HG02981 (cell line): Measurements from ENCODE around the gene LRPPRC.
"Not testable (repeated sequence)": the region's sequence is repeated elsewhere in the genome, so short reads cannot be mapped to it uniquely, and the experiment has no call there.

ENCODE experiments used
- ATAC-seq: cut with Tn5 transposase; IDR thresholded peaks from one replicate; pipeline ENCODE4 v1.9.1; 2021; ENCODE audit warnings: mild to moderate bottlenecking, moderate library complexity; ENCODE audit not compliant: unreplicated experiment

LRPPRC gene

DNA sequence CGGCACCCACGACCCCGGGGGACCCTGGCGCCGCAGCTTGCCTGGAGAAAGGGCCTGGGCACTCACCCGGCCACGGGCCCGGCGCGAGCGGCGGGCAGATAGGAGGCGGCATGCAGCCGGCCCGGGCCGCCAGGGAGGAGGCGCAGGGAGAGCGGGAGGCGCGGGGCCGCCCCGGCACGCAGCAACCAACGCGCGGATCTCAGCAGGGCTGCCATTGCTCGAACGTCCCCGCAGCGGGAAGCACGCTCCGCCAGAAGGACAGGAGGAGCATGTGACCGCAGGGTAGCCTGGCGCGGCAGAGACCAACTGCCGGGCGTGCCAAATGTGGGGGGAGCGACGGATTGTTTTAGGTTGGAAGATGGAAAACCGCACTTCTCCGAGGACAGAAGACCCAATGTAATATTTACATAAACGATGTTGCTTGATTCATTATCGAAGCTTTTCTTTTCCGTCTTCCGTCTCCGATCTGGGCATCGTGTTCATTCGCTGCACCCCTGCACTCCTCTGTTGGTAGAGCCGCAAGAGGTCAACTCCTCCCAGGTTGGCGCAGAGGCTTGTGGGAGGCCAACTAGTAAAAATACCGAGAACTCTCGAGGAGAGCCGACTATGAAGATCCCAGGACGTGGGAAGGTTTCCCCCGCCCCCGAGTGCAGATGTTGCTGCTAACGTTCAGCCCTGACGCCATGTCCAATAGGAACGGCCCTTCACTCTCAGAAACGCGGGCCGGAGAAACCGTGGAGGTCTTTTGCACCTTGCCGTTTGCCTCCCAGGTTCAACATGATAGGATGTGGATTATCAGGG is at the start of gene LRPPRC:
TSS of gene LRPPRC (minus strand) at position 257 of the 801 bp plus-strand sequence. CDS start at position 215, 42 bp downstream.
- peak; percentile 87 for ATAC-seq

DNA sequence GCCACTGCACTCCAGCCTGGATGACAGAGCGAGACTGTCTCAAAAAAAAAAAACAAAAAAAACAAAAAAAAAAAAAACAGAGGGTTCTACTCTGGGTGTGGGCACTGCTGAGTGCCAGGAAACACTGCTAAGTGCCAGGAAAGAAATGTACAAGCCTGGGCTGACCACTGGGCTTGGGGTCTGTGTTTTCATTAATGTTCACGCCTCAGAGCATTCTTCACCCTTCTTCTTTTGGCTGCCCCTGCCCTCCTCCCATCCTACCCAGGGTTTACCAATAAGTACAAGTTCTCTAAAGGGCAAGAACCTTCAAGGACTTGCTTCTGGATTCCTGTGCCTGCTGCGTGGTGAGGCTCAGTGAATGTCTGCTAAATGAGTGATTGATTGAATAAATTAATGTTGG is 49.3 kb upstream of the LRPPRC start:
- no peak for ATAC-seq

DNA sequence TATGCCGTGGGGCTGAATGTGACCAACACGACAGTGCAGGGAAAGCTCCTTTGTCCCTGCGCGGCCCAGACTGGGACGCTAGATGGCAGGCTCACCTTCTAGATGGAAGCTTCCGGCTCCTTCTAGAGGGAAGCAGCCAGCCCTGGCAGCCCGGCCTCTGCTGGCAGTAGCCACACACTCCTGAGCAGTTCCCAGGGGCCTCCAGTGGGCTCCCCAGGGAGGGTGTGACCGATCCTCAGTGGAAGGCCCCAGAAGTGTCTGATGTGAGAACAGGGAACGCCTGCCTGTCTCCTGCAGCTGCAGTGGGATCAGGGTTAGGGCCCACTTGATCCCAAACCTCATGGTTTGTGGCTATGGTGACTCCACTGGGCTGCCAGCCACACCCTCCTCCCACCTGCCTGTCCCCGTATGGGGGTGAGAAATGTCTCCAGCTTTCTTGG is 48.5 kb upstream of the LRPPRC start:
- peak; percentile 97 for ATAC-seq

DNA sequence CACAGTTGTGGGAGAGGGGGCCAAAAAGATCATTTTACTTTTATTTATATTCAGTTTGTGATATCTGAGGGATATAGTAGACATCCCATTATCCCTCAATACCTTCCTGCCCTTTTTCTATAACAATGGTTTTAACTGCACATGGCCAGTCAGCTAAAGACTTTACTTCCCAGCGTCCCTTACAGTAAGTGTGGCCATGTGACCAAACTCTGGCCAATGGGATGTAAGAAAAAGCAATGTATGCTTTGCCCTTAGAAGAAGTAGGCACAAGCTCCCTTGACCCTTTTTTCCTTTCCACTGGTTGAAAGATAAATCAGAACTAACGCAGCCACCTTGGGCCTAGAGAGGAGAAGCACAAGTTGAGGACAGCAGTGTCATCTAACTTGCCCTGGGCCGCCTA is 44.6 kb upstream of the LRPPRC start:
- no peak for ATAC-seq

DNA sequence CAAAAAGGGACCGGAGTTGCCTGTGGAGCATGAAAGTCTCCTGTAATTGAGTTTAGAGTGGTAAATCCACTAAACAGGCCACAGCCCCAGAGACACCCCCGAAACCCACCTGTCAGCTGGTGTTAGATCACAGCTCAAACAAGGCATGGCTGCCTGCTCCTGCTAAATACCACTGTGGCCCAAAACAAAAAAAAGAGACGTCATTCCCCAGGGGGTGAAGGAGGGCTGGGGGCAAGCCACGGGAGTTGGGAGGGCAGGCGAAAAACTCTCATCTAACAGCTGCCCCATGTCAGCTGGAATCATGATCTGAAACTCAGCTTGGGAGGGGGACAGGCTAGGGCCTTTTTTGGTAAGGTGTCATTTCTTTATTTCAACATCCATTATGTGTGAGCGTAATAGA is 42.5 kb upstream of the LRPPRC start:
- ATAC-seq, result no peak

DNA sequence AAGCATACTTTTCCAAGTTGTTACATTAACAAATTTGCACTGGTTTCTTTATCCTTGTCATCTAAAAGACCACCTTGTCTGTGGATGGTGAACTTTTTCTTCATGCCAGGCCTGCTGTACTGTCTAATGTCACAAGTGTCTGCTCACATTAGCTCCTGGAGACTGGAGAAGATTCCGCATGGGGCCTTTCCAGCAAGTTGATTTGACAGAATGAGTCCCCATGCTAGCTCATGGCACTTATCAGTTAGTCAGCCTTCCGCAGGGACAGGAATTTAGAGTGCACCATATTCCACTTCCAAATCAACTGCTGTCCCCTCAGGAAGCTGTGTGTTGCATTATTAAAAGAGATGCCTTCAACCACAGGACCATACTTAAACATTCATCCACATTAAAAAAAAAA is 41.4 kb upstream of the LRPPRC start:
- ATAC-seq, result no peak

DNA sequence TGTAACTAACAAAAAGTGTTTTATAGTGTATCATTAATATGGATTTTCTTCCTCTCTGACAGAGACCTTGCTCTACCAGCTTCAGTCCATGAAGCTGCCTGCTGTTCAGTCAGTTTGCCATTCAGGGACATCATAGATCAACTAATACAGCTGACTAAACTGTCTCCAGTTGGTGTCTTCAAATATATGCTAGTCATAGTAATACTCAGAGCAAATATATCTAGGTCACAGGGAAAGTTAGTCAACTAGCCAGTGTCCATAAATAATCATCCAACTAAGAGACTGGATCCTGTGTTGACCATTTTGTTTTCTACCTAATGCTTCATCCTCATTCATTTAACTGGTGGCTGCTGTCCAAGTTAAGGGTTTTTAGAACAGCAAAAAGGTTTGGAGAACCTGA is 38.2 kb upstream of the LRPPRC start:
- no peak for ATAC-seq

DNA sequence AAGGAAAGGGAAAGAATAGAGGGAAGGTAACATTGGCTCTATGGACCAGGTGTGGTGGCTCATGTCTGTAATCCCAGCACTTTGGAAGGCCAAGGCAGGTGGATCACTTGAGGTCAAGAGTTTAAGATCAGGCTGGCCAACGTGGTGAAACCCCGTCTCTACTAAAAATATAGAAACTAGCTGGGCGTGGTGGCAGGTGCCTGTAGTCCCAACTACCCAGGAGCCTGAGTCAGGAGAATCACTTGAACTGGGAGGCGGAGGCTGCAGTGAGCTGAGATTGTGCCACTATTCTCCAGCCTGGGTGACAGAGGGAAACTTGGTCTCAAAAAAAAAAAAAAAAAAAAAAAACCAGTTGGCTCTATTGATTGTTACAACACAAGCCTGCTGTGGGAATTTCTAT is 31.3 kb upstream of the LRPPRC start:
- ATAC-seq, result not testable (repeated sequence)

DNA sequence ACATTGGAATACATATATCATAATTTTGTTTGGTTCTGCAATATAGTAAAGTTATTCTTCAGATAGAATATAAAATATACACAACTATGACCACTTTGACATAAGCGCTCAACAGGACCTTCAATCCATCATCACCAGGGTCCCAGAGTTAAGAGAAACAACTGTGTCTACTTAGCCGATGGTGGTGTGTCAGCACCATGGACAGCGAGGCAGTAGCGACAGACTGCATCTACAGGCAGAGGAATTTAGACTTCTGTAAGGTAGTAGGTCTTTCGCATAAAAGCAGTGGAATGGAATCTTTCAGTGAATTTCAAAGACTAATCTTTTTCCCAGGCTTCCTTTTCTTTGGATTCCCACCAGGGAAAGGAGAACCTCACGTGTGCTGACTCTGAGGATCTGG is 20.5 kb upstream of the LRPPRC start:
- ATAC-seq, result no peak

DNA sequence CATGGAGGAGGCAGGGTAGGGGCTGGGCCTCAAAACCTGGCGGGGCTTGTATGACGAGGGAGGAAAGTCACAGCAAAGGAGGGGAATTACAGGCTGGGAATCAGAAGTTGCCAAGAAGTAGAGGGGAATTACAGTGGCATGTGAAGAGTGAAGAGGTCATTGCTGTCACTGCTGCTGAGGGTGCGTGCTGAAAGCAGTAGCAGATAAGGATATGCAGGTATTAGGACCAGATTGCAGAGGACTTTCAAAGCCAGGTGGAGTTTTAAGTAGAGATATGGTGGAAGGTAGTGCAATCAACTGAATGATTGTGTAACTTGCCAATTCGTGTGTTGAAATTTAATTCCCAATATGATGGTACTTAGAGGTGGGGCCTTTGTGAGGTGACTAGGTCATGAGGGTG is 19.4 kb upstream of the LRPPRC start:
- ATAC-seq, result no peak

DNA sequence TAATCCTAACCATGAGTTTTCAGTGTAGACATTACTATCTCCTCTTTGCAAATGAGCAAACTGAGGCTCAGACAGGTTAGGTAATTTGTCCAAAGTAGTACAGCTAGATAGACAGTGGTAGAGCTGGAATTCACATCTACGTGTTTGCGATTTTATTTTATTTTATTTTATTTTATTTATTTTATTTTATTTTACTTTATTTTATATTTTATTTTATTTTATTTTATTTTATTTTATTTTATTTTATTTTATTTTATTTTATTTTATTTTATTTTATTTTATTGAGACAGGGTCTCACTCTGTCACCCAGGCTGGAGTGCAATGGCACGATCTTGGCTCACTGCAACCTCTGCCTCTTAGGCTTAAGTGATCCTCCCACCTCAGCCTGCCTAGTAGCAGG is 17.4 kb upstream of the LRPPRC start:
- ATAC-seq, result not testable (repeated sequence)

DNA sequence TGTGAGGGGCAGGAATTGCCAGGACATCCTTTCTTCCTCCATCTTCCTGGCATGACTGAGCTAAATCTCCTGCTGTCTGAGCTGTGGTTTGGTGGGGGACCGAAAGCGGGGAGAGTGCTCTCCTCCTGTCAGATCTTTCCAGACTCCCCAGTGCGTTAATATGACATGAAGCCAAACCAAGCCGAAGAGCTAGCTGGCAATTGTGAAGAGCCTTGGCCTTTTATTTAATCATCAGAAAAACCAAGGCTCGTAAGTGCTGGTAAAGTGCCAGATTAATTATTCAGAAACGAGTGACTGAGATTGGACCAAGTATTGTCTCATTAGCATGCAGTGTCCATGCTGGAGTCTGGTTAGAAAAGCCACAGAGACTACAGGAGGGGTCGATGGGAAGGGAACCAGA is 14.5 kb upstream of the LRPPRC start:
- no peak for ATAC-seq

DNA sequence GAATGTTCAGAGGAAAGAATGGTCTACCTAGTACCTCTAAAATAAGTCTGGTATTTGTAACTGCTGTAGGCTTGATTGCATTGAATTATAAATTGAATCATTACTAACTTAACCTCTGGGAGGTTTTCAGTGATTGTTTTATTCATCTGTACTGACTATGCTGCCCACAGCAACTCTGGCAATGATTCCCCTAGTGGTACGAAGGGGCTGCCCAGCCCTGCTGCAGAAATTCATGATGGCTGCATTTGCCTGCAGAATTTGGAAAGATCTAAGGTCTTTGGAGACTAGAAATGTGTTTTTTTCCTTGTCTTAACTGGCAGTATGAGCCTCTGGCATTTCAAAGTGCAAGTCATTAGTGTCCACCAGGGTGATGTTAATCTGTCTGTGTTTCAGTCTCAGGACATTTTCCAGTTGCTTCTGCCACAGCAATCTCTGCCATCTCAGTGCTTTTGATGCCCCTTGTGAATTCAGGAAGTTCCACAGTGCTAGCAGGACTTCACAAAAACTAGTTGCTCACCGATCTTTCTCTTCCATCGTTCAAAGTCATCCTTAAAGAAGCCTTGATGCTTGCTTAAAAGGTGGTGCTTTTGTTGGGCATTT is 13.4 kb upstream of the LRPPRC start:
- ATAC-seq, result no peak

DNA sequence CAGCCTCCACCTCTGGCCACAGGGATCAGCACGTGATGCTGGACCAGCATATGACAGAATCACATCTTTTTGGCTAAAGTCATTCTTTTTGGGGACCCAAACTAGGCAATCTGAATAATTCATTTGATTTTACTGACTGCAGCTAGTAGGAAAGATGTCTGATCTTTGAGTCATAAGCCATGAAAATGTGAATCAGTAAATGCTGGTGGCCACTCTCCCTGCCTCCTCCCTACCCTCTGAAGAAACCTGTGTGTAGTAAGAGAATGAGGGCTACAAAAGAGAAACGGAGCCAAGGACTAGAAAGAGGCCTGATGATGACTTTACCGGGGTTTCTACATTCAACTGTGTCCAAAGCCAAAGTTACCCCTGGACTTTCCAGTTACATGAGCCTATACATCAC is 10.1 kb upstream of the LRPPRC start:
- ATAC-seq, result no peak

DNA sequence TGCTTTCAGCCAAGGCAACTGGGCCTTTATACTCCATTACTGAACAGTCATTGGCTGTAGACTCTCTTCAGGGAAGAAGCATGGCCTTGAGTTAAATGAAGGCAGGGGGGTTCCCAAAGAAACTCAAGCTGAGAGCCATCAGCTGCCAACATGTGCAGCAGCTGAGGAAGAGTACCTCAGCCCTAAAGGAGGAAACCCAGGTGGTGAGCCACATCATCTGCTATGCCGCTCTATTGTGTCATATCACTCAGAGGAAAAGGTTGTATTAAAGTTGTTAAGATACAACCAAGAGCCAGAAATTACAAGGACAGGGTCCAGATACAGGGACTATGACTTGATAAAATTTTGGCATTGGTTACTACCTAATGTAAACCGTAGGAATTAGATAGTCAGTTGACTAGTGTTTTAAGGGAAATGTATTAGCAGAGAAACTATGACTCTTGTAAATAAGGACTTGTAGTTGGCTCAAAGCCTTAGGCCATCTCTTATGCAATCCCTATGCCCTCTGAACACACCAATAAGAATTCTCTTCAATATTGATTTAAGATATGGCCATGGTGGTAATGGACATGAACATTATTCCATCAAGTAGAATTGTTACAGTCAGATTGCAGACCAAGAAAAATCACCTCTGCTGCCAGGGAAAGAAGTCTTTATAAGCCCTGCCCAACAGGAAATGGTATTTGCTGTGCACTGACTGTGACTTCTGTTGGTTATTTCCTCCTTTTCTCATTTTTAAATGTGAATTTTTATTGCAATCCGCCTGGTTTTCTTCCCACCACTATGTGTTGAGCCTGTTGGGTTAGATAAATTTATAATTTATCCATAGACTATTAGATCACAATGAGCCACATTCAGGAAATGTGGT is 9.2 kb upstream of the LRPPRC start:
- no peak for ATAC-seq

DNA sequence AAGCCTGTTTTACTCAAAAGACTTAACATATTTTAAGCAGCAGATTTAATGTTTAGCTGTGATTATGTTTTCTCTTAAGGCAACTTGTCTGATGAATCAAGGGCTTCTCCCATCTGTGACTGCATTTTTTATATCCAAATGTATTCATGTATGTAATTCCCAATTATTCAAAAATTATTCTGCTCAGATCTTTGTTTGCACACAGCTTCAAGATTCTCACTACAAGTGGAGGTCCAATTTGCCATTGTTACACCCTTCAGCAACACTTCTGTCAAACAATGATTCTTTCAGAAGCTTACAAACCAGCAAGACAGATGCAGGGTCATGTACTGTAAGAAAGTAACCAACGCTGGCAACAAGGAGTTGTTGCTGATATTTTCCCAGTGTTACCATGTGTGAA is 5.9 kb upstream of the LRPPRC start:
- ATAC-seq, result no peak

DNA sequence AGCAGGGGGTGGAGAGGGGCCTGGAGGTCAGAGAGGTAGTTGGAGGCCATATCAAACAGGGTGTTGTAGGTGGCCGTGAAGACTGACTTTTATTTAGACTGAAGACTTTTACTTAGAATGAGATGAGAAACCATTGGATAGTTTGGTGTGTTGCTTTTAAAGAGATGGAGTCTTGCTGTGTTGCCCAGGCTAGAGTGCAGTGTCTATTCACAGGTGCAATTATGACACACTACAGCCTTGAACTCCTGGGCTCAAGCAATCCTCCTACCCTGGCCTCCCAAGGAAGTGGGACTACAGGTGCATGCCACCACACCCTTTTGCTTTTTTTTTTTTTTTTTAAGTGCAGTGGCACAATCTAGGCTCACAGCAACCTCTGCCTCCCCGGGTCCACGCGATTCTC is 2.5 kb upstream of the LRPPRC start:
- no peak for ATAC-seq

DNA sequence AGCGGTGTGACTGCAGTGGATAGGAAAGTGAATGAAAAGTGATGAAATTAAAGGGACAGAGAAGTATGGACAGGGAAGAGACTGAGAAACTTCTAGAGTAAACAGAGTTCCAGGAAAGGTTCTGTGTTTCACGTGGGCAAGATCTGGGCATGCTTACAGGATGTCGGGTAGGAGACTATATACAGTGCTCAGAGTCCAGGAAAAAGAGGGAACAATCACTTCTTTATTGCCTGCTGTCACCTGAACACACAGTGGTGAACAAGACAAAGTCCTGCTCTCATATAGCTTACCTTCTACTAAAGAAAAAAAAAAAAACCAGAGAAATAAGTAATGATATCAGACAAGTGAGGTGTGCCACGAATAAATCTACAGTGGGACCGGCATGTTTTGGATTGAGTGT is 2.4 kb downstream of the LRPPRC start:
- ATAC-seq, result no peak

DNA sequence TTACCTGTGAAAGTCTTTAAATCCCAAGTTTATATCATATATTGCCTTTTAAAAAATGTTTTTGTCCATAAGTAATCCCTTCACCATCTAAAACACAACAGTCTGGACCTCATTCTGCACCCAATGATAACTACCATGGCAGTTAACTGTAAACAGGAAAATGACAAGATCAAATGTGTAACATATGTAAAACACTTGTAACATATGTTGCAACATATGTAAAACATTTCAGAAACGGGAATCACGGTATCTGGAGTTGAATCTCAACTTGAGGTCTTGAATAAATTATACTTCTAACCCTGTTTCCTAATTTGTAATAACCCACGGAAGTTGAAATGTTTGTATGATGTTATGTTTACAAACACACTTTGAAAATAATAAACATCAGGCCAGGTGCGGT is 6.2 kb downstream of the LRPPRC start:
- ATAC-seq, result no peak

DNA sequence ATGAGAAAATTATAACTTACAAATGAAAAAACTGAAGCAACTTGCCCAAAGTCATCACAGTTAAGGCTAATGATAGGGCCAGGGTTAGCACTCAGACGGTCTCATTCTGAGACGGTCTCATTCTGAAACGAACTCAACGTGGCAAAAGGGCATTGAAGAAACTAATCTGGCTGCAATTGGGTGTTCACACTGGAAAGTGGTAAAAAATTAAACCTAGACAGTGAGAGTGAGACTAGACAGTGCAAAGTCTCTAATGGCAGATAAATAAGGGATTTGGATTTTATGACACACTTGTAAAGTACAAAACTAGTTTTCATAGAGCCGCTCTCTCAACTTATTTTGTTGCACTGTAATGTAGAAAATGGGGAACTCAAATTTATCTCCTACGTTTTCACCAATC is 9.2 kb downstream of the LRPPRC start:
- no peak for ATAC-seq

DNA sequence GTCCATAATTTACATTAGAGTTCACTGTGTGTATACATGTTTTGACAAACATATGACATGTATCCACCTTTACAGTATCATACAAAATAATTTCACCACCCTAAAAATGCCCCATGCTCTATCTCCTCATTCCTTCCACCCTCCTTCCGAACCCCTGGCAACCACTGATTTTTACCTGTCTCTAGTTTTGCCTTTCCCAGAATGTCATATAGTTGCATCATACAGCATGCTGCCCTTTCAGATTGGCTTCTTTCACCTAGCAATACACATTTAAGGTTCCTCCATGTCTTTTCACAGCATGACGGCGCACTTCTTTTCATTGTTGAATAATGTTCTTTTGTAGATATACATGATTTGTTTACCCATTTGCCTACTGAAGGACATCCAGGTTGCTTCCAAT is 10.4 kb downstream of the LRPPRC start:
- ATAC-seq, result no peak

DNA sequence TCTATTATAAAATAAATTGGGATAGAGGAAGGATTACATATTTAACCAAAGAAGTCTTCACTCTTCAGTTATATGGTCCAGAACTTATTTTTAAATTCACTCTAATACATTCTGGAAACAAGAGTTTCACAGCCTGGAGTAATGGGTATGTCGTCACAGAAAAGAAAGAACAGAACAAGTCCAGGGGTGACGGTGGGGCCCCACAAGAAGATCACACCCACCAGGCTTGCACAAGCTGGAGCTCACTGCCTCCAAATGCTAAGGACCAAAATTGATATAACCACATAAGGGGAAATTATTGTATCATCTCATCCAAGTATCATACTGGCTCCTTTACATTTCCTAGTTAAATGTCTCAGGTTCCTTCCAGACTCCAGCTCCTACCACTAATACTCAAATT is 11.3 kb downstream of the LRPPRC start:
- no peak for ATAC-seq
